GM19395 (cell line): ENCODE measurements around the gene UBE2E1.
A peak's percentile ranks its signal among the peaks of the same experiment; 100 is the strongest.
"Not testable (repeated sequence)": the region's sequence is repeated elsewhere in the genome, so short reads cannot be mapped to it uniquely, and the experiment has no call there.

ENCODE experiments used
- ATAC-seq: cut with Tn5 transposase; IDR thresholded peaks from one replicate; pipeline ENCODE4 v1.9.1; 2021; ENCODE audit warnings: mild to moderate bottlenecking, moderate library complexity; ENCODE audit not compliant: unreplicated experiment

The UBE2E1 gene

GRCh38 chr3:23913873-23914743 is 108.4 kb downstream of the UBE2E1 start:
- no peak for ATAC-seq

GRCh38 chr3:23915537-23916108 is 109.9 kb downstream of the UBE2E1 start:
- no peak for ATAC-seq

- peak; percentile 50 for ATAC-seq
These were observed 110.6 kb downstream of the UBE2E1 start for GRCh38 chr3:23916152-23916885.

- ATAC-seq: peak; percentile 91
These were observed 111.3 kb downstream of the UBE2E1 start, which contains the start of the genes NKIRAS1 and RPL15 for GRCh38 chr3:23916886-23917678. NKIRAS1 (minus strand) TSS chr3:23916990; CDS start chr3:23910904, 6,086 bp downstream. RPL15 (plus strand) TSS chr3:23917132; CDS start chr3:23917860, 728 bp downstream.

- not testable (repeated sequence) for ATAC-seq
These were observed 112.0 kb downstream of the UBE2E1 start for GRCh38 chr3:23917679-23918303.

- ATAC-seq: not testable (repeated sequence)
These were observed 112.6 kb downstream of the UBE2E1 start for GRCh38 chr3:23918331-23918730.

GRCh38 chr3:23919628-23920027 is 113.9 kb downstream of the UBE2E1 start:
- no peak for ATAC-seq

GRCh38 chr3:23920151-23920655 is 114.4 kb downstream of the UBE2E1 start:
- ATAC-seq: no peak

- no peak for ATAC-seq
These were observed 115.3 kb downstream of the UBE2E1 start for GRCh38 chr3:23921052-23921511.

- ATAC-seq: no peak
These were observed 118.0 kb downstream of the UBE2E1 start for GRCh38 chr3:23923786-23924185.

- ATAC-seq: no peak
These were observed 120.5 kb downstream of the UBE2E1 start for GRCh38 chr3:23926246-23926645.

GRCh38 chr3:23926736-23927135 is 121.0 kb downstream of the UBE2E1 start:
- no peak for ATAC-seq

- ATAC-seq: no peak
These were observed 122.8 kb downstream of the UBE2E1 start for GRCh38 chr3:23928524-23928923.

GRCh38 chr3:23931597-23931996 is 125.8 kb downstream of the UBE2E1 start:
- no peak for ATAC-seq

GRCh38 chr3:23932571-23932970 is 126.8 kb downstream of the UBE2E1 start:
- ATAC-seq: no peak

- ATAC-seq: no peak
These were observed 128.5 kb downstream of the UBE2E1 start for GRCh38 chr3:23934253-23934652.

GRCh38 chr3:23937296-23937695 is 131.5 kb downstream of the UBE2E1 start:
- no peak for ATAC-seq

GRCh38 chr3:23938688-23939087 is 132.9 kb downstream of the UBE2E1 start:
- ATAC-seq: no peak

- ATAC-seq: no peak
These were observed 135.0 kb downstream of the UBE2E1 start for GRCh38 chr3:23940775-23941174.
